Endothelial cell of umbilical vein (primary cell): ENCODE results near the gene COL21A1.

Experiments used
- CTCF ChIP-seq, 2 donors: IDR thresholded peaks; 1 replicate in 1 of 2; 2 replicates in 1 of 2; pipeline ENCODE4 v1.5.1; 2011; ENCODE audit warnings: low read length in 2 of 2, mild to moderate bottlenecking in 2 of 2, moderate library complexity in 2 of 2, control low read depth in 1 of 2, inconsistent platforms in 1 of 2, low read depth in 1 of 2; ENCODE audit not compliant: insufficient read depth in 1 of 2; ENCODE audit errors: extremely low read depth in 1 of 2
- EZH2 ChIP-seq: IDR thresholded peaks from 2 replicates; pipeline ENCODE4 v1.6.1; 2012; ENCODE audit warnings: borderline replicate concordance, low read depth, mild to moderate bottlenecking, moderate library complexity, low read length, inconsistent platforms; ENCODE audit not compliant: severe bottlenecking
- POLR2A ChIP-seq: IDR thresholded peaks from 2 replicates; pipeline ENCODE4 v1.6.1; 2012; ENCODE audit warnings: low read depth, mild to moderate bottlenecking, control low read depth, low read length
- POLR2AphosphoS5 ChIP-seq: IDR thresholded peaks from 2 replicates; pipeline ENCODE4 v1.6.1; 2012; ENCODE audit warnings: low read depth, mild to moderate bottlenecking, control low read depth, low read length, moderate library complexity; ENCODE audit not compliant: insufficient read depth

DNA sequence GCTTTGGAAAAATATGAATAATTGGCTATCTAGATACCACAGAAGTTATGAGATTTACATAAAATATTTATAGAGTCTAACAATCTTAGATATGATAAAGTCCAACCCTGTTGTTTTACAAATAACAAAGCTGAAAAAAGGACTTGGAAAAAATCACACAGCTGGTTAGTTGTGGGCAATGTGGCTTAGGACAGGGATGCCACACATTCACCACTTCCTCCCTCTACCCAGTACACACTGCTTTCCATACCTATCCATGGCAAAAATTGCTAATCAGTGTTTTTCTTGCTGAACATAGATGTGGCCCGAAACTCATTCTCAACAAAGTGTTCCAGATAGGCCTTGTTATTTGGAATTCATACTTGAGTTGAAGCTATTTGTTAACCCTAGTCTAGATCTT is 224.7 kb downstream of the COL21A1 start:
- TF ChIP-seq CTCF (IDR thresholded peaks at IDR 0.05; ENCODE audit: extremely low read depth in 1 of 2, insufficient read depth in 1 of 2, low read depth in 1 of 2, low read length in 2 of 2) (no peak), POLR2A (no peak), POLR2AphosphoS5 (no peak), EZH2 (no peak)
